ENCODE measurements around the gene TMEM41B.
"Not testable (repeated sequence)": the region's sequence is repeated elsewhere in the genome, so short reads cannot be mapped to it uniquely, and the experiment has no call there.

The TMEM41B gene

GRCh38 chr11:9264316-9265210 is 49.8 kb downstream of the TMEM41B start:
- no peak for TF ChIP-seq CTCF (IDR thresholded peaks at IDR 0.05; ENCODE audit: insufficient read depth, missing control alignments)
- FAIRE-seq (no peak), DNase-seq (ENCODE audit: insufficient read length, low spot score) (no peak)

- FAIRE-seq (no peak), DNase-seq (ENCODE audit: insufficient read length, low spot score) (no peak)
- no peak for TF ChIP-seq CTCF (IDR thresholded peaks at IDR 0.05; ENCODE audit: insufficient read depth, missing control alignments)
Observed at GRCh38 chr11:9263840-9264315, 50.5 kb downstream of the TMEM41B start.

- FAIRE-seq; DNase-seq (ENCODE audit: insufficient read length, low spot score): not testable (repeated sequence)
Observed at GRCh38 chr11:9260838-9261146, 53.6 kb downstream of the TMEM41B start.

- DNase-seq (ENCODE audit: insufficient read length, low spot score) (no peak), FAIRE-seq (no peak)
- no peak for TF ChIP-seq CTCF (IDR thresholded peaks at IDR 0.05; ENCODE audit: insufficient read depth, missing control alignments)
Observed at GRCh38 chr11:9259981-9260837, 54.2 kb downstream of the TMEM41B start.

GRCh38 chr11:9258279-9258678 is 56.1 kb downstream of the TMEM41B start:
- FAIRE-seq; DNase-seq (ENCODE audit: insufficient read length, low spot score): not testable (repeated sequence)

- FAIRE-seq (no peak), DNase-seq (ENCODE audit: insufficient read length, low spot score) (no peak)
Observed at GRCh38 chr11:9254416-9254815, 60.0 kb downstream of the TMEM41B start.

GRCh38 chr11:9253086-9253485 is 61.3 kb downstream of the TMEM41B start:
- DNase-seq (ENCODE audit: insufficient read length, low spot score) (no peak), FAIRE-seq (no peak)
- TF ChIP-seq CTCF (IDR thresholded peaks at IDR 0.05; ENCODE audit: insufficient read depth, missing control alignments): no peak

More at GRCh38 chr11:9254416-9254815, 60.0 kb downstream of the TMEM41B start:
- TF ChIP-seq CTCF (IDR thresholded peaks at IDR 0.05; ENCODE audit: insufficient read depth, missing control alignments): no peak

GRCh38 chr11:9251311-9251710 is 63.1 kb downstream of the TMEM41B start:
- TF ChIP-seq CTCF (IDR thresholded peaks at IDR 0.05; ENCODE audit: insufficient read depth, missing control alignments): no peak
- DNase-seq (ENCODE audit: insufficient read length, low spot score) (no peak), FAIRE-seq (no peak)

Data from D721Med (cell line).